H1 (cell line): ENCODE results near the gene DOCK1. TPM values are rescaled to one million over a fixed set of nuclear protein-coding genes. Genes with fewer than 3 reads are reported as not detected.

Experiments
- CTCF ChIA-PET: fragments of 300-600 bp; sonication (Branson Sonifier 250); formaldehyde crosslinking; loops from one replicate; lab custom pipeline; 2021; ENCODE audit not compliant: partially characterized antibody; lab: Charles Lee
- POLR2A ChIA-PET: fragments of 300-600 bp; sonication (Branson Sonifier 250); formaldehyde crosslinking; loops from one replicate; lab custom pipeline; 2021; ENCODE audit warnings: inconsistent platforms; ENCODE audit not compliant: partially characterized antibody; lab: Charles Lee
- DNase-seq, 2 experiments: peaks; one replicate each; pipeline versions ENCODE4 v3.0.0 to v3.0.0-alpha.2; 2010 to 2022; ENCODE audit warnings: low spot score in 2 of 2, low read depth in 1 of 2, mixed read lengths in 1 of 2
- FAIRE-seq: peaks from 2 replicates; lab custom pipeline; 2011; peaks lifted over from hg19 to GRCh38; lab: Jason Lieb, UNC
- H2AFZ ChIP-seq: 2 replicates; pipeline ENCODE4 v1.8.1; 2012; ENCODE audit warnings: low read length, inconsistent platforms
- H2AK5ac ChIP-seq: 2 replicates; pipeline ENCODE4 v1.6.1; 2013; ENCODE audit warnings: low read depth, low read length
- H2BK120ac ChIP-seq: replicated peaks from 2 replicates; pipeline ENCODE3; 2013; ENCODE audit warnings: low read depth, low read length, inconsistent platforms
- H2BK12ac ChIP-seq: 2 replicates; pipeline ENCODE4 v1.6.1; 2013; ENCODE audit warnings: low read depth, low read length
- H2BK15ac ChIP-seq: 2 replicates; pipeline ENCODE4 v1.6.1; 2013; ENCODE audit warnings: low read length
- H2BK20ac ChIP-seq: 2 replicates; pipeline ENCODE4 v1.6.1; 2013; ENCODE audit warnings: low read length
- H2BK5ac ChIP-seq: 2 replicates; pipeline ENCODE4 v1.6.1; 2013; ENCODE audit warnings: low read depth, low read length
- H3K14ac ChIP-seq: 2 replicates; pipeline ENCODE4 v1.6.1; 2013; ENCODE audit warnings: inconsistent platforms; ENCODE audit not compliant: insufficient read length
- H3K18ac ChIP-seq: 2 replicates; pipeline ENCODE4 v1.6.1; 2013; ENCODE audit warnings: low read length; ENCODE audit errors: extremely low read depth
- H3K23ac ChIP-seq: 2 replicates; pipeline ENCODE4 v1.6.1; 2013; ENCODE audit warnings: inconsistent platforms; ENCODE audit not compliant: insufficient read length
- H3K23me2 ChIP-seq: 2 replicates; pipeline ENCODE4 v1.6.1; 2013; ENCODE audit warnings: low read depth, low read length
- H3K27ac ChIP-seq: 2 replicates; pipeline ENCODE4 v1.6.1; 2011; ENCODE audit warnings: low read depth, low read length, inconsistent platforms
- H3K27me3 ChIP-seq, 4 experiments: replicated peaks in 1 of 4; 1 replicate in 1 of 4; 2 replicates in 3 of 4; pipeline versions ENCODE4 v1.6.1 to v1.8.1; 2011 to 2013; ENCODE audit warnings: low read length in 3 of 4, mild to moderate bottlenecking in 3 of 4, inconsistent platforms in 2 of 4, mixed read lengths in 2 of 4, moderate library complexity in 1 of 4; ENCODE audit not compliant: control insufficient read depth in 3 of 4, insufficient read depth in 3 of 4; ENCODE audit errors: extremely low read depth in 1 of 4
- H3K36me3 ChIP-seq, 4 experiments: 2 replicates each; pipeline versions ENCODE4 v1.6.1 to v1.8.1; 2011 to 2013; ENCODE audit warnings: mild to moderate bottlenecking in 4 of 4, low read length in 3 of 4, moderate library complexity in 2 of 4, control low read depth in 1 of 4, inconsistent platforms in 1 of 4; ENCODE audit not compliant: insufficient read depth in 4 of 4, control insufficient read depth in 2 of 4
- H3K4ac ChIP-seq: replicated peaks from 2 replicates; pipeline ENCODE3; 2013; ENCODE audit warnings: low read length, low read depth, mixed read lengths, inconsistent platforms; ENCODE audit not compliant: insufficient read length
- H3K4me1 ChIP-seq, 4 experiments: replicated peaks in 1 of 4; 1 replicate in 1 of 4; 2 replicates in 3 of 4; pipeline versions ENCODE4 v1.6.1 to v1.8.1; 2011 to 2013; ENCODE audit warnings: low read length in 3 of 4, inconsistent platforms in 2 of 4, mixed read lengths in 1 of 4; ENCODE audit not compliant: insufficient read depth in 4 of 4, control insufficient read depth in 3 of 4
- H3K4me2 ChIP-seq, 2 experiments: 2 replicates each; pipeline versions ENCODE4 v1.6.1 to v1.8.1; 2011 to 2013; ENCODE audit warnings: low read depth in 2 of 2, low read length in 2 of 2, control low read depth in 1 of 2, inconsistent platforms in 1 of 2, mild to moderate bottlenecking in 1 of 2; ENCODE audit not compliant: insufficient read depth in 1 of 2
- H3K4me3 ChIP-seq, 4 experiments: fragments of 200-600, 300-600 bp in 1 of 4; sonication (generic), shearing (Covaris generic), sonication (Bioruptor Twin) in 1 of 4; 2 replicates each; pipeline versions ENCODE4 v1.5.1 to v1.8.1; 2011 to 2016; ENCODE audit warnings: low read length in 4 of 4, low read depth in 3 of 4, control low read depth in 2 of 4, inconsistent platforms in 2 of 4, mild to moderate bottlenecking in 2 of 4, mixed read lengths in 1 of 4, moderate library complexity in 1 of 4; ENCODE audit not compliant: insufficient read depth in 2 of 4; ENCODE audit errors: extremely low read depth in 1 of 4
- H3K56ac ChIP-seq: replicated peaks from 2 replicates; pipeline ENCODE3; 2013; ENCODE audit warnings: low read depth, mild to moderate bottlenecking, mixed read lengths, low read length, inconsistent platforms; ENCODE audit not compliant: insufficient read length
- H3K79me1 ChIP-seq: 2 replicates; pipeline ENCODE4 v1.6.1; 2013; ENCODE audit warnings: low read depth, low read length, control low read depth
- H3K79me2 ChIP-seq, 2 experiments: 2 replicates each; pipeline versions ENCODE4 v1.6.1 to v1.8.1; 2012 to 2013; ENCODE audit warnings: low read length in 2 of 2, mild to moderate bottlenecking in 2 of 2, inconsistent platforms in 1 of 2; ENCODE audit not compliant: insufficient read depth in 2 of 2, control insufficient read depth in 1 of 2
- H3K9ac ChIP-seq, 4 experiments: replicated peaks in 1 of 4; 1 replicate in 1 of 4; 2 replicates in 3 of 4; pipeline versions ENCODE4 v1.6.1 to v1.8.1; 2011 to 2013; ENCODE audit warnings: low read depth in 3 of 4, low read length in 3 of 4, control low read depth in 2 of 4, mild to moderate bottlenecking in 2 of 4, moderate library complexity in 2 of 4, inconsistent platforms in 1 of 4; ENCODE audit errors: extremely low read depth in 1 of 4
- H3K9me3 ChIP-seq, 2 experiments: 2 replicates each; pipeline versions ENCODE4 v1.6.1 to v1.8.1; 2012 to 2013; ENCODE audit warnings: mild to moderate bottlenecking in 2 of 2, moderate library complexity in 2 of 2, control low read depth in 1 of 2, inconsistent platforms in 1 of 2, low read depth in 1 of 2, low read length in 1 of 2, mixed read lengths in 1 of 2; ENCODE audit not compliant: insufficient read depth in 2 of 2
- H4K20me1 ChIP-seq, 2 experiments: replicated peaks in 1 of 2; 2 replicates each; pipeline versions ENCODE3 to v1.8.1; 2011 to 2013; ENCODE audit warnings: inconsistent platforms in 2 of 2, low read length in 2 of 2, mild to moderate bottlenecking in 1 of 2; ENCODE audit not compliant: insufficient read depth in 2 of 2, control insufficient read depth in 1 of 2
- H4K5ac ChIP-seq: 2 replicates; pipeline ENCODE4 v1.6.1; 2013; ENCODE audit warnings: low read length, low read depth, mixed read lengths, inconsistent platforms; ENCODE audit not compliant: insufficient read length
- H4K8ac ChIP-seq: 2 replicates; pipeline ENCODE4 v1.8.0; 2013; ENCODE audit warnings: mild to moderate bottlenecking, moderate library complexity, low read length, inconsistent platforms; ENCODE audit not compliant: insufficient read depth; ENCODE audit errors: extremely low read depth
- H4K91ac ChIP-seq: replicated peaks from 2 replicates; pipeline ENCODE3; 2013; ENCODE audit warnings: low read length, mixed read lengths, inconsistent platforms; ENCODE audit not compliant: insufficient read length
- EGR1 ChIP-seq: IDR thresholded peaks from 2 replicates; pipeline ENCODE4 v1.6.1; 2011; ENCODE audit warnings: low read depth, low read length, borderline replicate concordance
- KDM4A ChIP-seq: IDR thresholded peaks from one replicate; pipeline ENCODE4 v1.7.1; 2012; ENCODE audit warnings: low read depth, mild to moderate bottlenecking, moderate library complexity, low read length, inconsistent platforms; ENCODE audit not compliant: severe bottlenecking
- KDM5A ChIP-seq: fragments of 200-600 bp; IDR thresholded peaks from 2 replicates; pipeline ENCODE4 v1.7.1; 2012; ENCODE audit warnings: mild to moderate bottlenecking, low read length, inconsistent platforms, mixed read lengths
- POLR2A ChIP-seq, 2 experiments: IDR thresholded peaks; 1 replicate in 1 of 2; 2 replicates in 1 of 2; pipeline ENCODE4 v1.6.1; 2011; ENCODE audit warnings: low read depth in 2 of 2, low read length in 2 of 2, mild to moderate bottlenecking in 2 of 2; ENCODE audit errors: control extremely low read depth in 1 of 2
- POU5F1 ChIP-seq: IDR thresholded peaks from 2 replicates; pipeline ENCODE4 v1.6.1; 2011; ENCODE audit warnings: low read depth, mild to moderate bottlenecking, low read length, moderate library complexity
- RAD21 ChIP-seq, 2 experiments: IDR thresholded peaks in 1 of 2; conservative IDR thresholded peaks in 1 of 2; 2 replicates each; pipeline ENCODE4 v1.6.1; 2011; ENCODE audit warnings: low read depth in 2 of 2, low read length in 2 of 2, improper control_type of control experiment in 1 of 2, inconsistent platforms in 1 of 2, mild to moderate bottlenecking in 1 of 2, moderate library complexity in 1 of 2
- SIN3A ChIP-seq, 2 experiments: IDR thresholded peaks in 1 of 2; conservative IDR thresholded peaks in 1 of 2; 2 replicates each; pipeline ENCODE4 v1.6.1; 2011 to 2012; ENCODE audit warnings: low read length in 2 of 2, improper control_type of control experiment in 1 of 2, low read depth in 1 of 2, mild to moderate bottlenecking in 1 of 2
- SP4 ChIP-seq: IDR thresholded peaks from 2 replicates; pipeline ENCODE4 v1.6.1; 2012; ENCODE audit warnings: low read length, inconsistent platforms
- TAF7 ChIP-seq: optimal IDR thresholded peaks from 2 replicates; pipeline ENCODE3; 2011; ENCODE audit warnings: low read depth, mild to moderate bottlenecking, inconsistent platforms, low read length, moderate library complexity, borderline replicate concordance
- WGBS, 2 experiments: shearing (Covaris generic) in 1 of 2; methylation state at CpG; one replicate each; pipeline versions ENCODE4 v1.1.6 to v1.1.7; 2013 to 2015; ENCODE audit warnings: low lambda C conversion rate in 2 of 2, mixed read lengths in 2 of 2, inconsistent platforms in 1 of 2, low coverage in 1 of 2, missing lambda C conversion rate in 1 of 2; ENCODE audit not compliant: insufficient replicate concordance in 2 of 2, insufficient coverage in 1 of 2, insufficient read length in 1 of 2; ENCODE audit errors: extremely low coverage in 1 of 2, missing lambda C conversion rate in 1 of 2; 5-methylcytosine and 5-hydroxymethylcytosine counted together
- polyA plus RNA-seq, 7 experiments: library from polyadenylated mRNA; depleted of rRNA in 3 of 7; stranded (reverse) in 5 of 7; unstranded in 2 of 7; fragments of >200 nt in 5 of 7; fragments of 200-250 nt in 2 of 7; gene quantifications; 1 replicate in 5 of 7; 2 replicates in 1 of 7; 4 replicates in 1 of 7; pipeline versions ENCODE4 v1.2.1 to v1.2.3, GENCODE V29; 2011 to 2013; ENCODE audit warnings: missing spikeins in 2 of 7, mixed read lengths in 2 of 7
- total RNA-seq: library from RNA; stranded (reverse); fragmentation: NEBNext Ultra II Directional; extraction: Animal tissue kit (Norgen Biotek cat#: 25700); gene quantifications from 2 replicates; pipeline ENCODE4 v1.2.1, GENCODE V29; 2021
- TF ChIP-seq, protein P1 (sequence below): IDR thresholded peaks from 2 replicates; pipeline ENCODE4 v1.6.1; 2012; ENCODE audit warnings: low read length, inconsistent platforms

Gene DOCK1
- total and polyA plus RNA-seq, 2 of the 8 experiments (the other 6 are each of a cell fraction or from before 2014, with no cell fraction given), result 11.6 to 53.0 TPM

- no peak overlapping the region for H2BK20ac ChIP-seq
- no peak overlapping the region for H3K14ac ChIP-seq
- DNase-seq (no peak), FAIRE-seq (no peak)
- 93% methylated on average over 3 of the region's 3 CpGs; no CpG with 5 or more reads in 1 of the 2 experiments for WGBS, 2 experiments
- no peak overlapping the region for H3K56ac ChIP-seq
- no peak overlapping the region for H2AFZ ChIP-seq
- H3K27me3 ChIP-seq, result no peaks in the 10 kb centered on the region
- no peak overlapping the region for H2BK5ac ChIP-seq
- H3K79me1 ChIP-seq, result no peaks in the 10 kb centered on the region
- H4K5ac ChIP-seq, result no peak overlapping the region
- ChIA-PET POLR2A (no interaction called here), CTCF (no interaction called here)
- H4K91ac ChIP-seq, result no peak overlapping the region
- H3K27ac ChIP-seq, result no peak overlapping the region
- H3K4me1 ChIP-seq, result 0 out of 7 replicates have a peak, but pooled peaks cover 0 to 4% (median 0%) of the 10 kb centered on the region in 4 experiments
- no peak overlapping the region for H2BK120ac ChIP-seq
- H3K9me3 ChIP-seq, result no peaks in the 10 kb centered on the region; a peak in 1 of 4 replicates
- H3K23me2 ChIP-seq, result no peaks in the 10 kb centered on the region
- TF ChIP-seq RAD21 (IDR thresholded peaks at IDR 0.05 in 1 of 2, conservative IDR thresholded peaks at IDR 0.05 in 1 of 2; ENCODE audit: low read depth in 2 of 2, low read length in 2 of 2) (no peak), TAF7 (no peak), KDM4A (no peak), SIN3A (conservative IDR thresholded peaks at IDR 0.05 in 1 of 2, IDR thresholded peaks at IDR 0.05 in 1 of 2; ENCODE audit: low read depth in 1 of 2, low read length in 2 of 2) (no peak), POU5F1 (no peak), KDM5A (no peak), POLR2A (IDR thresholded peaks at IDR 0.05; ENCODE audit: control extremely low read depth in 1 of 2, low read depth in 2 of 2, low read length in 2 of 2) (no peak), SP4 (no peak), EGR1 (no peak)
- TF ChIP-seq, protein P1, sequence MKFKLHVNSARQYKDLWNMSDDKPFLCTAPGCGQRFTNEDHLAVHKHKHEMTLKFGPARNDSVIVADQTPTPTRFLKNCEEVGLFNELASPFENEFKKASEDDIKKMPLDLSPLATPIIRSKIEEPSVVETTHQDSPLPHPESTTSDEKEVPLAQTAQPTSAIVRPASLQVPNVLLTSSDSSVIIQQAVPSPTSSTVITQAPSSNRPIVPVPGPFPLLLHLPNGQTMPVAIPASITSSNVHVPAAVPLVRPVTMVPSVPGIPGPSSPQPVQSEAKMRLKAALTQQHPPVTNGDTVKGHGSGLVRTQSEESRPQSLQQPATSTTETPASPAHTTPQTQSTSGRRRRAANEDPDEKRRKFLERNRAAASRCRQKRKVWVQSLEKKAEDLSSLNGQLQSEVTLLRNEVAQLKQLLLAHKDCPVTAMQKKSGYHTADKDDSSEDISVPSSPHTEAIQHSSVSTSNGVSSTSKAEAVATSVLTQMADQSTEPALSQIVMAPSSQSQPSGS, result no peak
- H2AK5ac ChIP-seq, result no peak overlapping the region
- H3K9ac ChIP-seq, result no peak overlapping the region
- no peak overlapping the region for H3K4me2 ChIP-seq
- H2BK15ac ChIP-seq, result no peak overlapping the region
- no peak overlapping the region for H4K8ac ChIP-seq
- H3K18ac ChIP-seq, result no peak overlapping the region
- H3K4me3 ChIP-seq, result no peak overlapping the region
- no peak overlapping the region for H3K4ac ChIP-seq
- H3K36me3 ChIP-seq, result no peaks in the 10 kb centered on the region; a peak in 1 of 8 replicates
- H4K20me1 ChIP-seq, result no peaks in the 10 kb centered on the region
- H3K79me2 ChIP-seq, result no peaks in the 10 kb centered on the region
- no peak overlapping the region for H2BK12ac ChIP-seq
- no peak overlapping the region for H3K23ac ChIP-seq
These were observed 547.3 kb downstream of the DOCK1 start for GRCh38 chr10:127452568-127452967.
